Esophagus muscularis mucosa (tissue), 4 donors: ENCODE measurements around the gene ERAS.

Source experiments
- EP300 ChIP-seq: sonication (generic); formaldehyde crosslinking; IDR thresholded peaks from one replicate; pipeline ENCODE4 v1.6.1; 2017; ENCODE audit warnings: antibody characterized with exemption
- POLR2A ChIP-seq: fragments of 450-650 bp; IDR thresholded peaks from one replicate; pipeline ENCODE4 v1.6.1; 2017; ENCODE audit warnings: antibody characterized with exemption, moderate library complexity, mild to moderate bottlenecking, low read depth
- TF ChIP-seq, protein P1 (sequence below), 3 experiments: fragments of 200-600 bp in 2 of 3; fragments of 450-650 bp in 1 of 3; sonication (generic) in 2 of 3; IDR thresholded peaks; one replicate each; pipeline ENCODE4 v1.5.1; 2017 to 2019; ENCODE audit warnings: antibody characterized with exemption in 3 of 3, mild to moderate bottlenecking in 2 of 3, moderate library complexity in 1 of 3

DNA sequence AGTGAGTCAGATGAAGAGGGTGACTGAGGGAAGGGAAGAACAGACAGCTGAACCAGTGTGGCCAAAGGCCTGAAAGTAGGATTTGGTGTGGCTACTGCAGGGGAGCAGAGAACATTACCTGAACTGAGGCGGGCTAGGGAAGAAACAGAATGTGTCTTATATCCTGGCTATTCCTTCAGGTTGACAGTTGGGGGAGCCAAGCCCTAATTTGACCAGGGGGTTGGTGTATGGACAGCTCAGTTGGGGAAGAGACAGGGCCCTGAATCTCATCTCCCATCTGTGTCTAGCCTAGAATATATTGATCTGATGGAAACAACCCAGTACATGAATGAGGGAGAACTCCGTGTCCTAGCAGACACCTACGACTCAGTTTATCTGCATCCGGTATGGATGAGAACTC is 20.2 kb upstream of the ERAS start:
- TF ChIP-seq POLR2A = no peak
- TF ChIP-seq, protein P1, sequence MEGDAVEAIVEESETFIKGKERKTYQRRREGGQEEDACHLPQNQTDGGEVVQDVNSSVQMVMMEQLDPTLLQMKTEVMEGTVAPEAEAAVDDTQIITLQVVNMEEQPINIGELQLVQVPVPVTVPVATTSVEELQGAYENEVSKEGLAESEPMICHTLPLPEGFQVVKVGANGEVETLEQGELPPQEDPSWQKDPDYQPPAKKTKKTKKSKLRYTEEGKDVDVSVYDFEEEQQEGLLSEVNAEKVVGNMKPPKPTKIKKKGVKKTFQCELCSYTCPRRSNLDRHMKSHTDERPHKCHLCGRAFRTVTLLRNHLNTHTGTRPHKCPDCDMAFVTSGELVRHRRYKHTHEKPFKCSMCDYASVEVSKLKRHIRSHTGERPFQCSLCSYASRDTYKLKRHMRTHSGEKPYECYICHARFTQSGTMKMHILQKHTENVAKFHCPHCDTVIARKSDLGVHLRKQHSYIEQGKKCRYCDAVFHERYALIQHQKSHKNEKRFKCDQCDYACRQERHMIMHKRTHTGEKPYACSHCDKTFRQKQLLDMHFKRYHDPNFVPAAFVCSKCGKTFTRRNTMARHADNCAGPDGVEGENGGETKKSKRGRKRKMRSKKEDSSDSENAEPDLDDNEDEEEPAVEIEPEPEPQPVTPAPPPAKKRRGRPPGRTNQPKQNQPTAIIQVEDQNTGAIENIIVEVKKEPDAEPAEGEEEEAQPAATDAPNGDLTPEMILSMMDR (IDR thresholded peaks at IDR 0.05) = no peak
- TF ChIP-seq EP300 = no peak
